OCI-LY7 (cell line): Measurements from ENCODE around the gene RNF208.

Experiments
- CTCF ChIP-seq: fragments of 200-600 bp; sonication (generic); conservative IDR thresholded peaks from 2 replicates; pipeline ENCODE4 v1.5.1; 2014; ENCODE audit warnings: mild to moderate bottlenecking, antibody characterized with exemption, low read length, moderate library complexity, mixed read lengths
- EZH2phosphoT487 ChIP-seq: fragments of 200-600 bp; sonication (generic); IDR thresholded peaks from 2 replicates; pipeline ENCODE4 v1.6.1; 2018; ENCODE audit warnings: low read depth, borderline replicate concordance, mild to moderate bottlenecking, mixed run types, antibody characterized with exemption, low read length, moderate library complexity, mixed read lengths

GRCh38 chr9:137240841-137241489 lies 18.9 kb upstream of the RNF208 start, which contains the start of gene TUBB4B:
- no peak for TF ChIP-seq CTCF
- no peak for TF ChIP-seq EZH2phosphoT487
